Subcutaneous abdominal adipose tissue (tissue), 5 donors: ENCODE data around the gene STYXL1.

ENCODE experiments used
- H3K27ac ChIP-seq: one replicate; pipeline ENCODE4 v1.7.0; 2013; ENCODE audit warnings: low read depth, mild to moderate bottlenecking, inconsistent platforms, low read length, moderate library complexity
- H3K27me3 ChIP-seq, 5 donors: one replicate each; pipeline ENCODE4 v1.7.0; 2013; ENCODE audit warnings: low read length in 5 of 5, inconsistent platforms in 1 of 5; ENCODE audit not compliant: control insufficient read depth in 5 of 5, insufficient read depth in 4 of 5
- H3K36me3 ChIP-seq, 5 donors: one replicate each; pipeline ENCODE4 v1.7.0; 2013; ENCODE audit warnings: low read length in 5 of 5; ENCODE audit not compliant: control insufficient read depth in 5 of 5, insufficient read depth in 5 of 5
- H3K4me1 ChIP-seq, 5 donors: one replicate each; pipeline ENCODE4 v1.7.0; 2013; ENCODE audit warnings: low read length in 5 of 5, mild to moderate bottlenecking in 3 of 5, moderate library complexity in 1 of 5; ENCODE audit not compliant: control insufficient read depth in 5 of 5, insufficient read depth in 5 of 5
- H3K4me3 ChIP-seq, 5 donors: one replicate each; pipeline ENCODE4 v1.7.0; 2013; ENCODE audit warnings: low read length in 5 of 5, low read depth in 1 of 5
- H3K9ac ChIP-seq, 5 donors: one replicate each; pipeline ENCODE4 v1.7.0; 2013; ENCODE audit warnings: low read length in 5 of 5, mild to moderate bottlenecking in 4 of 5, moderate library complexity in 3 of 5
- H3K9me3 ChIP-seq, 5 donors: one replicate each; pipeline ENCODE4 v1.7.0; 2013; ENCODE audit warnings: low read length in 5 of 5; ENCODE audit not compliant: control insufficient read depth in 5 of 5
- donor health status: healthy.
- donor health status: healthy.
- donor health status: healthy.
- donor health status: healthy.
- donor health status: healthy.

Gene STYXL1

GRCh38 chr7:75981203-75981452, 66.7 kb downstream of the STYXL1 start:
- Histone ChIP-seq H3K9me3 (no peaks in the 10 kb centered on the region), H3K4me3 (no peak overlapping the region), H3K36me3 (peaks cover 0 to 70% (median 68%) of the 10 kb centered on the region in 5 donors), H3K4me1 (peaks cover 3 to 56% (median 27%) of the 10 kb centered on the region in 5 donors), H3K27me3 (no peaks in the 10 kb centered on the region), H3K9ac (no peak overlapping the region), H3K27ac (no peak overlapping the region)

- Histone ChIP-seq H3K9ac (no peak overlapping the region), H3K4me3 (no peak overlapping the region), H3K36me3 (peaks cover 0 to 65% (median 63%) of the 10 kb centered on the region in 5 donors), H3K27me3 (no peaks in the 10 kb centered on the region), H3K4me1 (peaks cover 3 to 56% (median 27%) of the 10 kb centered on the region in 5 donors), H3K27ac (peak overlapping the region; percentile 30), H3K9me3 (no peaks in the 10 kb centered on the region)
Observed at GRCh38 chr7:75980430-75981202, 67.2 kb downstream of the STYXL1 start.

- Histone ChIP-seq H3K9ac (no peak overlapping the region), H3K36me3 (peaks cover 0 to 58% (median 55%) of the 10 kb centered on the region in 5 donors), H3K27ac (peak overlapping the region; percentile 30)
Observed at GRCh38 chr7:75979759-75980429, 67.9 kb downstream of the STYXL1 start.

GRCh38 chr7:75977743-75978142, 70.1 kb downstream of the STYXL1 start:
- H3K36me3 ChIP-seq = peaks cover 0 to 44% (median 43%) of the 10 kb centered on the region in 5 donors
- H3K9ac ChIP-seq = no peak overlapping the region
- H3K27ac ChIP-seq = no peak overlapping the region
- H3K9me3 ChIP-seq = no peaks in the 10 kb centered on the region
- no peaks in the 10 kb centered on the region for H3K27me3 ChIP-seq
- peaks cover 3 to 62% (median 34%) of the 10 kb centered on the region in 5 donors for H3K4me1 ChIP-seq
- H3K4me3 ChIP-seq = no peak overlapping the region

More at GRCh38 chr7:75979759-75980429, 67.9 kb downstream of the STYXL1 start:
- H3K4me3 ChIP-seq = no peak overlapping the region
- H3K4me1 ChIP-seq = peaks cover 3 to 56% (median 27%) of the 10 kb centered on the region in 5 donors
- H3K9me3 ChIP-seq = no peaks in the 10 kb centered on the region
- H3K27me3 ChIP-seq = no peaks in the 10 kb centered on the region

GRCh38 chr7:75971961-75972763, 75.6 kb downstream of the STYXL1 start:
- H3K9me3 ChIP-seq = no peaks in the 10 kb centered on the region
- peaks cover 0 to 17% (median 9%) of the 10 kb centered on the region in 5 donors for H3K36me3 ChIP-seq
- H3K27ac ChIP-seq = peak overlapping the region; percentile 67
- H3K9ac ChIP-seq = peak overlapping the region in 2 of 5 donors; percentile 5 to 10
- H3K27me3 ChIP-seq = no peaks in the 10 kb centered on the region
- H3K4me1 ChIP-seq = peaks cover 25 to 53% (median 47%) of the 10 kb centered on the region in 5 donors
- peak overlapping the region in 4 of 5 donors; percentile 19 to 42 (median 28) for H3K4me3 ChIP-seq

- peak overlapping the region in 1 of 5 donors; percentile 42 for H3K4me3 ChIP-seq
- H3K4me1 ChIP-seq = peaks cover 26 to 58% (median 52%) of the 10 kb centered on the region in 5 donors
- H3K27ac ChIP-seq = peak overlapping the region; percentile 67
Observed at GRCh38 chr7:75971309-75971960, 76.4 kb downstream of the STYXL1 start.

GRCh38 chr7:75969704-75970498, 77.9 kb downstream of the STYXL1 start:
- Histone ChIP-seq H3K4me1 (peaks cover 31 to 70% (median 68%) of the 10 kb centered on the region in 5 donors), H3K4me3 (no peak overlapping the region), H3K27me3 (no peaks in the 10 kb centered on the region), H3K27ac (peak overlapping the region; percentile 70), H3K9ac (peak overlapping the region in 1 of 5 donors; percentile 5), H3K9me3 (no peaks in the 10 kb centered on the region), H3K36me3 (peaks cover 0 to 27% (median 8%) of the 10 kb centered on the region in 5 donors)

More at GRCh38 chr7:75971309-75971960, 76.4 kb downstream of the STYXL1 start:
- Histone ChIP-seq H3K36me3 (peaks cover 0 to 17% (median 8%) of the 10 kb centered on the region in 5 donors), H3K27me3 (no peaks in the 10 kb centered on the region), H3K9ac (no peak overlapping the region), H3K9me3 (no peaks in the 10 kb centered on the region)

- H3K9ac ChIP-seq = peak overlapping the region in 1 of 5 donors; percentile 5
- peak overlapping the region; percentile 70 for H3K27ac ChIP-seq
- H3K4me3 ChIP-seq = no peak overlapping the region
- H3K4me1 ChIP-seq = peaks cover 31 to 68% (median 66%) of the 10 kb centered on the region in 5 donors
- H3K36me3 ChIP-seq = peaks cover 0 to 30% (median 8%) of the 10 kb centered on the region in 5 donors
- no peaks in the 10 kb centered on the region for H3K9me3 ChIP-seq
- H3K27me3 ChIP-seq = no peaks in the 10 kb centered on the region
Observed at GRCh38 chr7:75969182-75969581, 78.6 kb downstream of the STYXL1 start.

- Histone ChIP-seq H3K36me3 (peaks cover 0 to 25% (median 5%) of the 10 kb centered on the region in 5 donors), H3K4me1 (peaks cover 31 to 68% (median 65%) of the 10 kb centered on the region in 5 donors), H3K27ac (peak overlapping the region; percentile 70), H3K4me3 (peak overlapping the region in 2 of 5 donors; percentile 25 to 27), H3K9ac (peak overlapping the region in 2 of 5 donors; percentile 6 to 41), H3K27me3 (no peaks in the 10 kb centered on the region), H3K9me3 (no peaks in the 10 kb centered on the region)
Observed at GRCh38 chr7:75968561-75969001, 79.2 kb downstream of the STYXL1 start.
